MM.1S (cell line): ENCODE measurements around the gene TAOK1.

Source experiments
- CTCF ChIP-seq: fragments of 300-600 bp; sonication (generic); IDR thresholded peaks from 2 replicates; pipeline ENCODE4 v1.5.1; 2016; ENCODE audit warnings: antibody characterized with exemption, low read length, mixed read lengths
- EZH2 ChIP-seq: fragments of 300-600 bp; sonication (generic); optimal IDR thresholded peaks from 2 replicates; pipeline ENCODE3; 2017; ENCODE audit warnings: low read depth, mild to moderate bottlenecking, antibody characterized with exemption, low read length, mixed read lengths

DNA sequence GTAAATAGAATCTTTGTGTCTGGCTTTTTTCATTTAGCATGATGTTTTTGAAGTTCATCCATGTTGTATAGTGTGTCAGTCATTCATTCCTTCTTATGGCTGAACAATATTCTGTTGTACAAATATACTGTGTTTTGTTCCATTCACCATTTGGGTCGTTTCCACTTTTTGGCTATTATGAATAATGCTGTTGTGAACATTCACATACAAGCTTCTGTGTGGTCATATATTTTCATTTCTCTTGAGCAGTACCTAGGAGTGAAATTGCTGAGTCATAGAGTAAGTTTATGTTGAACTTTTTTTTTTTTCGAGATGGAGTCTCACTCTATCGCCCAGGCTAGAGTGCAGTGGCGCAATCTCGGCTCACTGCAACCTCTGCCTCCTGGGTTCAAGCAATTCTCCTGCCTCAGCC is 32.3 kb upstream of the TAOK1 start:
- TF ChIP-seq CTCF, result no peak
- TF ChIP-seq EZH2, result no peak
